Inferior parietal cortex (tissue), 1 donor: Measurements from ENCODE around the gene PLEKHM3.
"Not testable (repeated sequence)": the region's sequence is repeated elsewhere in the genome, so short reads cannot be mapped to it uniquely, and the experiment has no call there.

Experiments used
- DNase-seq: peaks from one replicate; pipeline ENCODE4 v3.0.0-alpha.2; 2016; ENCODE audit errors: extremely low spot score

PLEKHM3 gene

GRCh38 chr2:207951734-207952470, 73.4 kb downstream of the PLEKHM3 start:
- no peak for DNase-seq

DNA sequence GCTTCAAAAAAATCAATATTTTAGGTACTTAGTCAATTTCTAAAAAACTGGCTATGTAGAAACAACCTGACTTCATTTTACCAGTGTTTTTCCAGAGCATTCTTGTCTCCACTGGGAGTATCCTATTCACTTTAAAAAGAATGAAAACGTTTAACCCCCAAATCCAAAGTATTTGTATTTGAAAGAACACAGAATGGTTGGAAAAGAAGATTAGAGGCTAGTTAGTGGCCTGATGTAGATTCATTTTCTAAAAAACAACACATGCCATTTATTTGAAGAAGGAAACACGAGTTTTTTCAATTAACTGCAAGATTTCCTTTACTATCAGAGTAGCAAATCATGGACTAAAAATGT, 74.6 kb downstream of the PLEKHM3 start:
- DNase-seq = no peak

DNA sequence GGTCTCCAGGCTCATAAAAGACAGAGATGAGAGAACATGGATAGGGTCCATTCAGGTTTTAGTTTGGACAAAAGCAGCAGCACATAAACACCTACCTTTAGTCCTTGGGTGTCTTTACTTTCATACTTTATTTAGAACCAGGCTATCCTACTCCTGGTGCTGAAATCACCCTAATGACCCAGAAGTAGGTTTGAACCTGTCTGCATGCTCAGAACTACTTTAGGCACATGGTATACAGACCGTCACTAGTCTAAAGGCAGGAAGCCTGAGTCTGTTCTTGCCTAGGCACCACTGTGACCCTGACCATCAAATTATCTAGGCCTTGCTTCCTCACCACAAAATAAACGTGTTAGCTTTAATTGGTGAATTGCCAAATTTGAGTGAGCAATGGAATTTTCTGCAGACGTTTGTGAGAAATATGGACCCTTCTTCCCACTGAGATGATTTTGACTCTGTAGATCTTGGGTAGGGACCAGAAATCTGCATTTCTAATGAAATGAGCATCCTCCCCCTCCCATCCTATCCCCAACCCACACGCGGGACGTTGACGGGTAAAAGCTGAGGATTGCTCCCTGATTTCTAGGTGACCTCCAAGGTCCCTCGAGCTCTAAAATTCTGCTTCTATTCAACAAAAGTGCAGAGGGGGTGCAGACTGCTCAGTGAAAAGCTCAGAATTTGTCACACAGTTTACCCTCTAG, 75.1 kb downstream of the PLEKHM3 start:
- DNase-seq = no peak

GRCh38 chr2:207949245-207949644, 76.1 kb downstream of the PLEKHM3 start:
- not testable (repeated sequence) for DNase-seq

- DNase-seq = no peak
Measured at GRCh38 chr2:207944979-207945600, 80.2 kb downstream of the PLEKHM3 start.

DNA sequence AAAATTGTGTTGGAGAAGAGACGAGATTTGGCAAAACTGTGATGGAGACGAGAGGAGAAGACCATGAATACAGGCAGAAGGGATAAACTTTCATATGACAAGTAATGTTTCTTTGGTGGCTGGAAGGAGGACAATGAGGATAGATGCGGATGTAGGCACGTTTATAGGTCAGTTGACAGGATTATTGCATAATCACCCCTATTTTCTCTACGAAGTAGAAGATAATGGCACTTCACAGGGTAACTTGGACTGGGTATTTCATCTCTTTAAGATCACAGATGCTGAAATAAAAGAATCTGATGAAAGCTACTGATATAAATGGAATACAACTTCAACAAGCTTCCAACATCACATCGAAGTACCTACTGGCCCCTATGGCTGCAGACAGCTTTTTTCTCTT, 81.0 kb downstream of the PLEKHM3 start:
- DNase-seq = no peak

GRCh38 chr2:207939342-207940108, 85.8 kb downstream of the PLEKHM3 start:
- no peak for DNase-seq

GRCh38 chr2:207938886-207939285, 86.4 kb downstream of the PLEKHM3 start:
- DNase-seq = no peak

DNA sequence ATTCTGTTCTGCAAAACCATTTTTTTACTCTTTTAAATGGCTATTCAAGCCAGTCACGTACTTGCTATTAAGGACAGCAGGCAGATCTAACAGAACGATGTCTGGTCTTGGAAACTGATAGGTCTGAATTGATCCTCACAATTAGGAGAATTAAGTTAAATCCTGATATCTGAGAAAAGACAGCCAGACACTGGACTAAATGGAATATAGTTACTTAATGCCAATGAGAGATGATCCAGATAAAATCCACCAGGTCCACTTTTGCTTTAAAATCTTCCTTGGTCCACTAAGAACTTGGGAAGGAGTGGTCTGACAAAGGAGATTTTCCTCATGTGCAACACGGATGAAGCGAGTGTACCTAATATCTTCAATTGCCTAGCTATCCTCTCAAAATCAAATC, 86.9 kb downstream of the PLEKHM3 start:
- DNase-seq = no peak

DNA sequence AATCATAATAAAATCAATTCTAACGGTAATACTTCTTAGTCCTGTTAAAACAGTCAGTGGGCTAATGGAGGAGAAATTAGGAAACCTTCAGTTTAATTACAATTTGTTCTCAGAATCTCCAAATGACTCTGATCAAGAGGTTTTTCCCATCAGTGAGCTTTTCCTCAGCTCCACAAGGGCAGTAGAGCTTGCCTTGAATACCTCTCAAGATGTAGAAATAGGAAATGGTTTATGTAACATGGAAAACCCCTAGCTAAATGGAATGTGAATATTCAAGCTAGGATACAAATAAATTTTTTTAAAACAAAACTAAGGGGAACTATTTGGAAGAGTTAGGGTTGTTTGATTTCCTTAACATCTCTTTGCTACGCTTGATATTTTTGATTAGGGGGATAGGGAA, 87.5 kb downstream of the PLEKHM3 start:
- no peak for DNase-seq

DNA sequence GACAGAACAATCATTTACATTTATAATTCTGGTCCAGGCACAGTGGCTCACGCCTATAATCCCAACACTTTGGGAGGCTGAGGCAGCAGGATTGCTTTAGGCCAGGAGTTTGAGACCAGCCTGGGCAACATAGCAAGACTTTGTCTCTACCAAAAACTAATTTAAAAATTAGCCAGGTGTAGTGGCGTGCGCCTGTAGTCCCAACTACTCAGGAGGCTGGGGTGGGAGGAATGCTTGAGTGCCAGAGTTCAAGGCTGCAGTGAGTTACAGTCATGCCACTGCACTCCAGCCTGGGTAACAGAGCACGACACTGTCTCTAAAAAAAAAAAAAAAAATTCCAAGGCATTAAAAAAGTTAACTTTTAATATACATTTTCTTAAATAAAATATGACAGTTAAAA, 88.1 kb downstream of the PLEKHM3 start:
- no peak for DNase-seq

- DNase-seq = no peak
Measured at GRCh38 chr2:207936380-207936779, 88.9 kb downstream of the PLEKHM3 start.

- DNase-seq = no peak
Measured at GRCh38 chr2:207935991-207936370, 89.3 kb downstream of the PLEKHM3 start.

- no peak for DNase-seq
Measured at GRCh38 chr2:207935121-207935990, 90.0 kb downstream of the PLEKHM3 start.

GRCh38 chr2:207934720-207935119, 90.6 kb downstream of the PLEKHM3 start:
- no peak for DNase-seq

- DNase-seq = no peak
Measured at GRCh38 chr2:207933396-207934065, 91.8 kb downstream of the PLEKHM3 start.

DNA sequence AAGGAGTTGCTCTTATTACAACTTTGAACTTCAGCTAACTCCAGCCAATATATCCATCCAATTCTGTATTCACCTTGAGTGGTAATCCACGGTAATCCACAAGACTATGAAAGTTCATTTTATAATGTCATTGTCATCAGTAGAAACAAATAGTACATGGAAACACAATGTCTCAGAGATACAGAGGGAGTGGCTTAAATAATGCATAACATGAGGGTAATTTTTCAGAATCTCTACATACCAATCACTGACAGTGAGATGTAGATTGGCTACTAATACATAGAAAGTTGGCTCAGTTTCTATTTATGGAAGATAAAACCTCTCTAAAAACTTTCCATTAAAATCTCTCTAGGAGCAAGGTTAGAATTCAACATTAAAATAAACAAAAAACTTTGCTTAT, 93.2 kb downstream of the PLEKHM3 start:
- DNase-seq = no peak

- DNase-seq = no peak
Measured at GRCh38 chr2:207930747-207931146, 94.6 kb downstream of the PLEKHM3 start.

DNA sequence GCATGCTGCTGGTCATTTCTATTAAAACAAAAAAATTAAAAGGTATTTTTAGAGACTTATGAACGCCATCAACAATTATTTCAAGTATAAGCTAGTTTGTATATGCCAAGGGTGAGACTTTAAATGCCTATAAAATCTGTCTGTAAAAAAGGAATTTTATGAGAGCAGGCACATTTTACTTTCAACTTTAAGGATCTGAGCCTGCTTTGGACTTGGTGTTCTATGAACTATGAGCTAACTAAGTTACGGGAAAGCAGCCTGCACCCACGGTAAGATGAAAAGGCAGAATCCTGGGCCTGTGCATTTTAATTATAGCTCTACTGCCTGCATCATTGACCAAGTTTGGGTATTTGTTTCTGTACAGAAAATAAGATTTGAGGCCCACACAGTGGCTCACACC, 95.4 kb downstream of the PLEKHM3 start:
- no peak for DNase-seq

GRCh38 chr2:207928079-207928478, 97.2 kb downstream of the PLEKHM3 start:
- no peak for DNase-seq

DNA sequence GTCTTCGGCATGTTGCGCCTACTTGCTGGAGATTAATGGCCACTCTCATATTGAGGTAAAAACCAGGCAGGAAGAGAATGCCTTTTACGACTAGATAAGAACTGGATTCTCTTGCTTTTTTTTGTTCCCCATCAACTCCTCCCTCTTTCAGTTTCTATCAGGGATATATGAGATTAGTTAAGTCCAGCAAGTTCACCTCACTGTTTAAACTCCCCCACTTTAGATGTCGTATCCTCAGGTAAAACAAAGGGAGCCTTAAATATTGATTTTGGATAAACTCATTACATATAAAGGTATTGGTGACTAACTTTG, 98.4 kb downstream of the PLEKHM3 start:
- DNase-seq = no peak
